MM.1S (cell line): ENCODE measurements around the gene YWHAE.

Source experiments
- DNase-seq: peaks from one replicate; pipeline ENCODE4 v3.0.0-alpha.2; 2015
- H2AFZ ChIP-seq: fragments of 300-600 bp; sonication (generic); 2 replicates; pipeline ENCODE4 v1.6.0; 2016; ENCODE audit warnings: antibody characterized with exemption, low read length
- H3F3A ChIP-seq: fragments of 300-600 bp; sonication (generic); 2 replicates; pipeline ENCODE4 v1.6.1; 2016; ENCODE audit warnings: mild to moderate bottlenecking, antibody characterized with exemption, low read length, moderate library complexity, mixed read lengths; ENCODE audit not compliant: insufficient read depth
- H3K27ac ChIP-seq: fragments of 300-600 bp; sonication (generic); 2 replicates; pipeline ENCODE4 v1.5.1; 2016; ENCODE audit warnings: mild to moderate bottlenecking, low read length
- H3K27me3 ChIP-seq: fragments of 300-600 bp; sonication (generic); replicated peaks from 2 replicates; pipeline ENCODE4 v1.6.0; 2016; ENCODE audit warnings: low read length; ENCODE audit not compliant: insufficient read depth
- H3K36me3 ChIP-seq: fragments of 300-600 bp; sonication (generic); replicated peaks from 2 replicates; pipeline ENCODE4 v1.6.1; 2016; ENCODE audit warnings: mild to moderate bottlenecking, low read length, mixed read lengths; ENCODE audit not compliant: insufficient read depth
- H3K4me1 ChIP-seq: fragments of 300-600 bp; sonication (generic); 2 replicates; pipeline ENCODE4 v1.6.1; 2016; ENCODE audit warnings: low read length, mixed read lengths
- H3K4me2 ChIP-seq: fragments of 300-600 bp; sonication (generic); 2 replicates; pipeline ENCODE4 v1.6.0; 2016; ENCODE audit warnings: low read depth, low read length
- H3K4me3 ChIP-seq: fragments of 300-600 bp; sonication (generic); 2 replicates; pipeline ENCODE4 v1.5.1; 2016; ENCODE audit warnings: low read length, mixed read lengths
- H3K79me2 ChIP-seq: fragments of 300-600 bp; sonication (generic); 2 replicates; pipeline ENCODE4 v1.6.1; 2016; ENCODE audit warnings: mixed run types, low read length, mixed read lengths
- H3K9ac ChIP-seq: fragments of 300-600 bp; sonication (generic); 2 replicates; pipeline ENCODE4 v1.6.1; 2016; ENCODE audit warnings: low read length, mixed read lengths
- H3K9me2 ChIP-seq: fragments of 300-600 bp; sonication (generic); replicated peaks from 2 replicates; pipeline ENCODE4 v1.6.1; 2016; ENCODE audit warnings: mild to moderate bottlenecking, low read length, mixed read lengths; ENCODE audit not compliant: insufficient read depth
- H3K9me3 ChIP-seq: fragments of 300-600 bp; sonication (generic); replicated peaks from 2 replicates; pipeline ENCODE4 v1.6.1; 2016; ENCODE audit warnings: mild to moderate bottlenecking, low read length, mixed read lengths; ENCODE audit not compliant: insufficient read depth
- H4K20me1 ChIP-seq: fragments of 300-600 bp; sonication (generic); 2 replicates; pipeline ENCODE4 v1.6.1; 2016; ENCODE audit warnings: mild to moderate bottlenecking, low read length, moderate library complexity, mixed read lengths; ENCODE audit not compliant: insufficient read depth
- CTCF ChIP-seq: fragments of 300-600 bp; sonication (generic); IDR thresholded peaks from 2 replicates; pipeline ENCODE4 v1.5.1; 2016; ENCODE audit warnings: antibody characterized with exemption, low read length, mixed read lengths
- EZH2 ChIP-seq: fragments of 300-600 bp; sonication (generic); optimal IDR thresholded peaks from 2 replicates; pipeline ENCODE3; 2017; ENCODE audit warnings: low read depth, mild to moderate bottlenecking, antibody characterized with exemption, low read length, mixed read lengths
- EZH2phosphoT487 ChIP-seq: fragments of 300-600 bp; sonication (generic); IDR thresholded peaks from 2 replicates; pipeline ENCODE4 v1.6.1; 2018; ENCODE audit warnings: antibody characterized with exemption, low read length

Gene YWHAE

GRCh38 chr17:1298606-1299005 is 101.4 kb downstream of the YWHAE start:
- H3K9me2 ChIP-seq = no peaks in the 10 kb centered on the region
- no peak for DNase-seq
- H4K20me1 ChIP-seq = no peaks in the 10 kb centered on the region
- no peak overlapping the region for H3K4me2 ChIP-seq
- no peak for TF ChIP-seq EZH2
- TF ChIP-seq CTCF = no peak
- no peak for TF ChIP-seq EZH2phosphoT487
- no peaks in the 10 kb centered on the region for H3K36me3 ChIP-seq
- H3K4me1 ChIP-seq = no peaks in the 10 kb centered on the region
- H3K9ac ChIP-seq = no peak overlapping the region
- no peak overlapping the region for H2AFZ ChIP-seq
- H3K4me3 ChIP-seq = no peak overlapping the region
- H3K27me3 ChIP-seq = peaks cover 93% of the 10 kb centered on the region
- H3K27ac ChIP-seq = no peak overlapping the region
- H3F3A ChIP-seq = no peaks in the 10 kb centered on the region
- H3K79me2 ChIP-seq = no peaks in the 10 kb centered on the region
- no peaks in the 10 kb centered on the region for H3K9me3 ChIP-seq
